AG04450 (cell line): Measurements from ENCODE around the gene PACRG. TPM values are rescaled to one million over a fixed set of nuclear protein-coding genes. Genes with fewer than 3 reads are reported as not detected.

Experiments used
- CTCF ChIA-PET: fragments of 300-600, 350-600 bp; formaldehyde crosslinking; extraction: SDS; loops from one replicate; lab custom pipeline; 2022; ENCODE audit warnings: antibody characterized with exemption, inconsistent platforms; lab: Charles Lee
- POLR2A ChIA-PET: fragments of 350-600 bp; formaldehyde crosslinking; extraction: SDS; loops from one replicate; lab custom pipeline; 2021; ENCODE audit warnings: antibody characterized with exemption, inconsistent platforms; lab: Yijun Ruan, JAX
- DNase-seq: peaks from one replicate; pipeline ENCODE4 v3.0.0-alpha.2; 2011; ENCODE audit warnings: low read depth, low spot score
- H3K27ac ChIP-seq: one replicate; pipeline ENCODE4 v1.5.1; 2012; ENCODE audit warnings: low read depth, low read length, control low read depth
- H3K27me3 ChIP-seq: one replicate; pipeline ENCODE4 v1.6.0; 2012; ENCODE audit warnings: low read length; ENCODE audit not compliant: control insufficient read depth, insufficient read depth
- H3K4me3 ChIP-seq: 2 replicates; pipeline ENCODE4 v1.5.1; 2011; ENCODE audit warnings: mild to moderate bottlenecking, low read depth, low read length, control low read depth
- H3K9me3 ChIP-seq: 2 replicates; pipeline ENCODE4 v1.5.1; 2012; ENCODE audit warnings: low read length; ENCODE audit not compliant: control insufficient read depth, insufficient read depth
- CTCF ChIP-seq: IDR thresholded peaks from 2 replicates; pipeline ENCODE4 v1.5.1; 2011; ENCODE audit warnings: low read depth, low read length, control low read depth, inconsistent platforms
- polyA plus RNA-seq: library from polyadenylated mRNA; depleted of rRNA; stranded (reverse); fragments of >200 nt; gene quantifications from 2 replicates; pipeline ENCODE4 v1.2.3, GENCODE V29; 2011

PACRG gene
- polyA plus RNA-seq, 1 experiment: not detected

- POLR2A ChIA-PET: no interaction called here
- Histone ChIP-seq H3K27me3 (no peaks in the 10 kb centered on the region), H3K9me3 (peaks cover 33% of the 10 kb centered on the region), H3K4me3 (no peak overlapping the region), H3K27ac (no peak overlapping the region)
- CTCF ChIA-PET: interaction anchor here (1.0 kb wide), 1 partner anchor 24 kb away, joined by 3 read pairs; no protein-coding TSS in a partner anchor
- no peak for TF ChIP-seq CTCF
- no peak for DNase-seq
These were observed 612.6 kb downstream of the PACRG start for GRCh38 chr6:163340201-163340887.

GRCh38 chr6:163341224-163342061, 613.7 kb downstream of the PACRG start:
- Histone ChIP-seq H3K4me3 (no peak overlapping the region), H3K9me3 (peaks cover 29% of the 10 kb centered on the region), H3K27me3 (no peaks in the 10 kb centered on the region), H3K27ac (no peak overlapping the region)
- DNase-seq: no peak
- CTCF ChIA-PET: no interaction called here
- POLR2A ChIA-PET: no interaction called here
- TF ChIP-seq CTCF: no peak

GRCh38 chr6:163342571-163343539, 615.1 kb downstream of the PACRG start:
- Histone ChIP-seq H3K27ac (no peak overlapping the region), H3K4me3 (no peak overlapping the region), H3K27me3 (no peaks in the 10 kb centered on the region), H3K9me3 (peaks cover 33% of the 10 kb centered on the region)
- CTCF ChIA-PET: no interaction called here
- TF ChIP-seq CTCF: no peak
- POLR2A ChIA-PET: no interaction called here
- DNase-seq: no peak

GRCh38 chr6:163343609-163344008, 615.8 kb downstream of the PACRG start:
- no peak for DNase-seq
- peaks cover 33% of the 10 kb centered on the region for H3K9me3 ChIP-seq
- no peak for TF ChIP-seq CTCF
- ChIA-PET CTCF (no interaction called here), POLR2A (no interaction called here)
- H3K27ac ChIP-seq: no peak overlapping the region
- no peak overlapping the region for H3K4me3 ChIP-seq
- no peaks in the 10 kb centered on the region for H3K27me3 ChIP-seq
